HUES64 (cell line): ENCODE results near the gene SKP1.

Source experiments
- H3K27ac ChIP-seq: 2 replicates; pipeline ENCODE4 v1.7.0; 2013; ENCODE audit warnings: low read depth, low read length, inconsistent platforms
- H3K27me3 ChIP-seq: 2 replicates; pipeline ENCODE4 v1.6.1; 2013; ENCODE audit warnings: mild to moderate bottlenecking, low read length; ENCODE audit not compliant: insufficient read depth
- H3K36me3 ChIP-seq: 2 replicates; pipeline ENCODE4 v1.6.1; 2013; ENCODE audit warnings: mild to moderate bottlenecking, low read length; ENCODE audit not compliant: insufficient read depth
- H3K4me1 ChIP-seq: 2 replicates; pipeline ENCODE4 v1.6.1; 2013; ENCODE audit warnings: mild to moderate bottlenecking, low read length, moderate library complexity; ENCODE audit not compliant: insufficient read depth
- H3K4me3 ChIP-seq: 2 replicates; pipeline ENCODE4 v1.5.1; 2013; ENCODE audit warnings: mild to moderate bottlenecking, low read length, moderate library complexity
- H3K9ac ChIP-seq: 2 replicates; pipeline ENCODE4 v1.6.1; 2013; ENCODE audit warnings: mild to moderate bottlenecking, low read depth, low read length
- H3K9me3 ChIP-seq: 2 replicates; pipeline ENCODE4 v1.6.1; 2013; ENCODE audit warnings: low read depth, low read length; ENCODE audit not compliant: insufficient read depth
- WGBS: fragments of 150-250, 120-280 bp; methylation state at CpG from one replicate; pipeline ENCODE4 v1.1.7; 2013; ENCODE audit warnings: missing lambda C conversion rate; 5-methylcytosine and 5-hydroxymethylcytosine counted together

Gene SKP1

DNA sequence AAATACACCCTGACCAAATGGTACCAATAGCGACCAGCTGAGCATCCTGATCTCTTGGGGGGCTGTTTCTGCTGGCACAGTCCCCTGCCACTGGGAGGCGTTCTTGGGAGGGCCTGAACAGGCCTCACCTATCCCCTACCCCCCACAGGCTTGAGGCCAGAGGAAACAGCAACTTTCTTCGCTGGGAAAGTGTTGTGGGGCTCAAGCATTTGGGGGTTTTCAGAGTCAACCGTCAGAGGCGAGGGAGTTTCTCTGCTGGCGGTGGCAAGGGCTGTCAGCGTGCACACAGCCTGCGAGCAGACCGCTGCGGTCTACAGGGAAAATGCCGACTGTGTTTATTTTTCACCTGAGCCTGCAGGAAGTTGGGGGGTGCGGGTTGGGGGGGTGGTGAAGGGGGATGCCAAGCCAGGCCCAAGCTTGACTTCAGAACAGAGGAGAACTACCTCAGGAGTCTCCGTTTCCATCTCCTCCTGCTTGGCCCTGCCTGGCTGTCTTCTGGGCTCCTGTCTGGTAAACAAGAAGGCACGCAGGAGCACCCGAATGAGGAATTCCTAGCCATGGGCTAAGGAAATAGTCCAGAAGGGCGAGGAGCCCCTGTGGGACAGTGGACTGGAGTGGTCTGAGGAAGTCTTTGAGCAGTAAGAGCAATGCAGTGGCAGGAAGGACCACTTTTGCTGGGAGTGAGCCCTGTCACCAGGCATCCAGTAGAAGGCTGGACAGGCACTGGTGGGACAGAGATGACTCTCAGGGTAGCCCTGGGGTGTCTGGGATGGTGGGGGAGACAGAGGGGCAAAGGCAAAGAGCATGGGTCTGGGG, 44.2 kb downstream of the SKP1 start:
- 0 out of 2 replicates have a peak overlapping the region, but pooled peaks have one; percentile 18 for H3K9ac ChIP-seq
- peaks cover 14% of the 10 kb centered on the region for H3K36me3 ChIP-seq
- H3K27ac ChIP-seq: no peak overlapping the region
- H3K4me3 ChIP-seq: no peak overlapping the region
- H3K4me1 ChIP-seq: peaks cover 2% of the 10 kb centered on the region
- no peaks in the 10 kb centered on the region for H3K27me3 ChIP-seq
- no peaks in the 10 kb centered on the region for H3K9me3 ChIP-seq
- WGBS: 93% methylated on average over 16 of the region's 16 CpGs

- Histone ChIP-seq H3K4me1 (no peaks in the 10 kb centered on the region), H3K4me3 (no peak overlapping the region), H3K9ac (no peak overlapping the region), H3K27me3 (no peaks in the 10 kb centered on the region), H3K9me3 (no peaks in the 10 kb centered on the region), H3K27ac (no peak overlapping the region), H3K36me3 (peaks cover 14% of the 10 kb centered on the region)
- WGBS: 93% methylated on average over 7 of the region's 7 CpGs
These were observed 45.0 kb downstream of the SKP1 start for GRCh38 chr5:134131578-134132350.

GRCh38 chr5:134131165-134131564, 45.6 kb downstream of the SKP1 start:
- WGBS: 88% methylated on average over 3 of the region's 3 CpGs
- H3K4me3 ChIP-seq: no peak overlapping the region
- H3K9ac ChIP-seq: no peak overlapping the region
- no peaks in the 10 kb centered on the region for H3K4me1 ChIP-seq
- H3K36me3 ChIP-seq: peaks cover 14% of the 10 kb centered on the region
- no peaks in the 10 kb centered on the region for H3K9me3 ChIP-seq
- H3K27me3 ChIP-seq: no peaks in the 10 kb centered on the region
- H3K27ac ChIP-seq: no peak overlapping the region

- H3K27ac ChIP-seq: no peak overlapping the region
- no peaks in the 10 kb centered on the region for H3K27me3 ChIP-seq
- WGBS: 95% methylated on average over 8 of the region's 8 CpGs
- H3K4me3 ChIP-seq: no peak overlapping the region
- no peak overlapping the region for H3K9ac ChIP-seq
- no peaks in the 10 kb centered on the region for H3K4me1 ChIP-seq
- H3K9me3 ChIP-seq: no peaks in the 10 kb centered on the region
- peaks cover 14% of the 10 kb centered on the region for H3K36me3 ChIP-seq
These were observed 46.4 kb downstream of the SKP1 start for GRCh38 chr5:134130239-134130945.

- Histone ChIP-seq H3K9ac (no peak overlapping the region), H3K27me3 (no peaks in the 10 kb centered on the region), H3K36me3 (peaks cover 12% of the 10 kb centered on the region), H3K9me3 (no peaks in the 10 kb centered on the region), H3K4me3 (no peak overlapping the region), H3K4me1 (no peaks in the 10 kb centered on the region), H3K27ac (no peak overlapping the region)
- WGBS: 95% methylated on average over 25 of the region's 25 CpGs
These were observed 47.1 kb downstream of the SKP1 start for GRCh38 chr5:134129411-134130238.

DNA sequence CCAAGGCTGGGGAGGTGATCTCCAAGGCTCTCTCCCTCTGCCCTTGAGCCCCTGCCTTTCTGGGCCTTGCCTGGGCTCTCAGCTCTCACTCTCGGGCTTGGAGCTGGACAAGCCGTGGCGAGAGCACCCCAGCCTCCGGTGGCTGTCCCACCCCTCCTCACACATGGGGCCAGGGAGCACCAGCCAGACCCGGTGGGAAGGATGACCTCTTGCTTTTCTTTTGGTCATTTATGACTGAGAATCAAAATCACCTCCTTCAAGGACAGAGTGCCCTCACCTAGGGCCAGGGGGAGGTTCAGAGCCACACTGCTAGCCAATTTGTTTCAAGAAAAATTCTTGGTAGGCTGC, 48.1 kb downstream of the SKP1 start:
- Histone ChIP-seq H3K9me3 (no peaks in the 10 kb centered on the region), H3K27ac (no peak overlapping the region), H3K4me1 (no peaks in the 10 kb centered on the region), H3K27me3 (no peaks in the 10 kb centered on the region), H3K9ac (no peak overlapping the region), H3K4me3 (no peak overlapping the region), H3K36me3 (0 out of 2 replicates have a peak, but pooled peaks cover 3% of the 10 kb centered on the region)
- 95% methylated on average over 5 of the region's 5 CpGs for WGBS

DNA sequence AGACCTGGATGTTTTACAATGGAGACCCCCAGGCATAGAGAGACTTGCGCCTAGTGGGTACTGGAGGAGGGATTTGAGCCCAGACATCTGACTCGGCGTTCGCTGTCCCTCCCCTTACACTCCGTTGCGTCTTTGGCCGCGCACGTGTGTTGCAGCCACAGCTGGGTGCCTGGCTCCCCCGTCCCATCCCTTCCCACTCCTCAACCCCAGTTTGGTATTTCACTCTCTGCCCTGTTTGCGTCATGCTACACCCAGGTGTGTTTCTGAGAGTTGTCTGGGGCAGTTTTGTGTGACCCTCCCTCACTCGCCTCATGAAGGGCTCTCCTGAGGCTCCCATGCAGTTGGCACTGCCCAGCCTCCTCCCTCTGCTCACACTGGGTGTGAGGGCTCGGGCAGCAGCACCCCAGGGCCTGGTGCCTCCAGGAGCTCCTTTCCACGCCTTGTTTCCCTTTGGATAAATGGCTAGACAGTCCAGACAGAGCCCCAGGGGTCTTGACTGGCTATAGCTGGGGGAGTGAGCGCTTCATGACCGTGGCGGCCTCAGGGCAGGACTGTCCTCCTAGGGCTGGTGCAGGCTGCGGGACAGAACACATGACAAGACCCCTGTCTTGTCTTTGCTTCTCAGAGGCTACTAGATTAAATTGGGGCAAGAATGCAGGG, 48.6 kb downstream of the SKP1 start:
- H3K36me3 ChIP-seq: 0 out of 2 replicates have a peak, but pooled peaks cover 3% of the 10 kb centered on the region
- no peak overlapping the region for H3K27ac ChIP-seq
- H3K27me3 ChIP-seq: no peaks in the 10 kb centered on the region
- no peak overlapping the region for H3K4me3 ChIP-seq
- no peaks in the 10 kb centered on the region for H3K4me1 ChIP-seq
- H3K9ac ChIP-seq: no peak overlapping the region
- H3K9me3 ChIP-seq: no peaks in the 10 kb centered on the region
- WGBS: 91% methylated on average over 18 of the region's 18 CpGs

DNA sequence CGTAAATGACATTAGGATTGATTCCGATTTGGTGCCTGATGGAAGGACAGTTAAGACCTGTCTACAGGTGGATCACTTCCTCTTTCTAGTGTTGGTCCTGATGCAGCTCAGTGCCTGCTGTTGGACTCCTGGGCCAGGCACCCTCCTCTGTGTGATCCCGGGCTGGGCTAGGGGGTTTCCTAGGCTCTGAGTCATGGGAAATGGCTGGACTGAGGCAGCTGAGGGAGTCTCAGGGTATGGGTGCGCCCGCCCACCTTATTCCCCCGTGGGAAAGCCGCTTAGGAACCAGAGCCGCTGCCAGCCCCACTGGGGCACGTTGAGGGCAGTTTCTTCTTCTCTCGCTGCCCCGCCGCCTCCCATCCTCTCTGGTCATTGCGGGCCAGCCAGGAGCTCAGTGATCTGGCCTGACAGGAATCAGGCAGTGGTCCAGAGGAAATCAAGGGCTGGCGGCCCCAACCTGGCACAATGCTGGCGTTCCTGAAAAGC, 49.3 kb downstream of the SKP1 start:
- H3K9ac ChIP-seq: no peak overlapping the region
- no peak overlapping the region for H3K27ac ChIP-seq
- H3K4me1 ChIP-seq: no peaks in the 10 kb centered on the region
- WGBS: 90% methylated on average over 15 of the region's 15 CpGs
- H3K27me3 ChIP-seq: no peaks in the 10 kb centered on the region
- H3K36me3 ChIP-seq: 0 out of 2 replicates have a peak, but pooled peaks cover 3% of the 10 kb centered on the region
- no peaks in the 10 kb centered on the region for H3K9me3 ChIP-seq
- no peak overlapping the region for H3K4me3 ChIP-seq

GRCh38 chr5:134125039-134126015, 51.4 kb downstream of the SKP1 start:
- H3K9ac ChIP-seq: no peak overlapping the region
- WGBS: 94% methylated on average over 14 of the region's 14 CpGs
- H3K36me3 ChIP-seq: 0 out of 2 replicates have a peak, but pooled peaks cover 3% of the 10 kb centered on the region
- no peaks in the 10 kb centered on the region for H3K9me3 ChIP-seq
- no peaks in the 10 kb centered on the region for H3K27me3 ChIP-seq
- H3K4me3 ChIP-seq: no peak overlapping the region
- no peaks in the 10 kb centered on the region for H3K4me1 ChIP-seq
- no peak overlapping the region for H3K27ac ChIP-seq
